ENCODE measurements around the gene ARRDC2. TPM values are rescaled to one million over a fixed set of nuclear protein-coding genes. Genes with fewer than 3 reads are reported as not detected.

The ARRDC2 gene
- total RNA-seq, 1 donor from 2014 or later = 82.7 TPM

DNA sequence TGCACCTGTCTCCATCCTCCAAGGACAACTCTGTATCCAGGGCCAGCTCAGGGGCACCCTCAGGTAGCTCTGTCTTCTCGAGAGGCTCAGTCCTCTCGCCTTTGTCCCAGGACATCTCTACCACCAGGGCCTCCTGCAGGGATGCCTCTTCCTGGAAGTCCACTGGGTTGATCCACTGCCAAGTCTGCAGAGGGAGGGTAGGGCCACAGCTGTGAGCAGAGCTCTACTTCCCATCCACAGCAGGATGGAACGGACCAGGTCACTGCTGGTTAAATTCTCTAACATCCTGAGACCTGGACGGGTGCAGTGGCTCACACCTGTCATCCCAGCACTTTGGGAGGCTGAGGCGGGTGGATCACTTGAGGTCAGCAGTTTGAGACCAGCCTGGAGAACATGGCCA lies 51.9 kb downstream of the ARRDC2 start:
- no peak for ATAC-seq
- no peak overlapping the region for H3K27ac ChIP-seq
- intact Hi-C loops (cut with DNase I) = loop anchor here (2.0 kb wide), 1 partner anchor 53 kb away; no protein-coding TSS in a partner anchor

DNA sequence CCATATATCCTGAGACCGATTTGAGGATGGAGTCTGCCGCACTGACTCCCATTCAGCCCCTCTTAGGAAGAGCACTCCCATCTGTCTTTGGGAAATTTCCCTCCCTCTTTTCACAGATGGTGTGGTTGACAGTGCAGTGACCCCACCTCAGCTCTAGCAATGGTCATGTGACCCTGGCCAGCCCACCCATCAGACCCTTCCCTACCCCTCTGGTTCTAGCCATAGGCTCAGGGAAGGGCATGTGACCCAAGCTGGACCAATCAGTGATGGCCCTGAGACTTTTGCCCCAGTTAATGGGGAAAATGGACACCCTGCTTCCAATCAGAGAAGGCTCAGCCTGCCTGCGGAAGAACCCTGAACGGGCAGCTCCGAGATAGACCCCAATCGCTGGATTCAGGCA lies 52.5 kb downstream of the ARRDC2 start:
- TF ChIP-seq, protein P1, sequence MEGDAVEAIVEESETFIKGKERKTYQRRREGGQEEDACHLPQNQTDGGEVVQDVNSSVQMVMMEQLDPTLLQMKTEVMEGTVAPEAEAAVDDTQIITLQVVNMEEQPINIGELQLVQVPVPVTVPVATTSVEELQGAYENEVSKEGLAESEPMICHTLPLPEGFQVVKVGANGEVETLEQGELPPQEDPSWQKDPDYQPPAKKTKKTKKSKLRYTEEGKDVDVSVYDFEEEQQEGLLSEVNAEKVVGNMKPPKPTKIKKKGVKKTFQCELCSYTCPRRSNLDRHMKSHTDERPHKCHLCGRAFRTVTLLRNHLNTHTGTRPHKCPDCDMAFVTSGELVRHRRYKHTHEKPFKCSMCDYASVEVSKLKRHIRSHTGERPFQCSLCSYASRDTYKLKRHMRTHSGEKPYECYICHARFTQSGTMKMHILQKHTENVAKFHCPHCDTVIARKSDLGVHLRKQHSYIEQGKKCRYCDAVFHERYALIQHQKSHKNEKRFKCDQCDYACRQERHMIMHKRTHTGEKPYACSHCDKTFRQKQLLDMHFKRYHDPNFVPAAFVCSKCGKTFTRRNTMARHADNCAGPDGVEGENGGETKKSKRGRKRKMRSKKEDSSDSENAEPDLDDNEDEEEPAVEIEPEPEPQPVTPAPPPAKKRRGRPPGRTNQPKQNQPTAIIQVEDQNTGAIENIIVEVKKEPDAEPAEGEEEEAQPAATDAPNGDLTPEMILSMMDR (IDR thresholded peaks at IDR 0.05) = no peak
- H3K27me3 ChIP-seq = no peaks in the 10 kb centered on the region
- DNase-seq (no peak), ATAC-seq (no peak)
- H3K9me3 ChIP-seq = no peaks in the 10 kb centered on the region
- H3K4me1 ChIP-seq = peaks cover 14% of the 10 kb centered on the region
- no peak overlapping the region for H3K27ac ChIP-seq
- H3K4me3 ChIP-seq = no peak overlapping the region
- no peaks in the 10 kb centered on the region for H3K36me3 ChIP-seq
- intact Hi-C loops (cut with DNase I) = no loop called here

More for the DNA sequence above, 51.9 kb downstream of the ARRDC2 start:
- Histone ChIP-seq H3K27me3 (no peaks in the 10 kb centered on the region), H3K9me3 (no peaks in the 10 kb centered on the region), H3K4me1 (peaks cover 14% of the 10 kb centered on the region), H3K4me3 (no peak overlapping the region), H3K36me3 (no peaks in the 10 kb centered on the region)
- no peak for DNase-seq
- TF ChIP-seq, protein P1 (IDR thresholded peaks at IDR 0.05) = no peak

DNA sequence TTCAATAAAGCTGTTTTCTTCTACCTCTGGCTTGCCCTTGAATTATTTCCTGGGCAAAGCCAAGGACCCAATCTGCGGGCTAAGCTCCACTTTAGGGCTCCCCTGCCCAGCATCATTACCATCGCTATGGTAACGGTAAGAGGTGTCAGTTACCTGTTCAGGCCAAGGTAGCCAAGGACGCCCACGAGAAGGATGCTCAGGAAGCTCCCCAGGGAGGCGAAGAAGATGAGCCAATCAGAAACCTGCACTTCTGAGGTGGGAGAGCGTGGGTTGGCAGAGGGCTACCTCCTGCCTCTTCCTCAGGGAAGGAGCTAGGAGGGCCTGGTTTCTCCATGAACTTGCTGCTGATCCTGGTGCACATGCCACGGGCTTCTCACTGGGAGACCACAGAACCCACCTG lies 54.1 kb downstream of the ARRDC2 start:
- DNase-seq (no peak), ATAC-seq (no peak)
- peaks cover 14% of the 10 kb centered on the region for H3K4me1 ChIP-seq
- H3K9me3 ChIP-seq = no peaks in the 10 kb centered on the region
- H3K27ac ChIP-seq = no peak overlapping the region
- H3K27me3 ChIP-seq = no peaks in the 10 kb centered on the region
- H3K4me3 ChIP-seq = no peak overlapping the region
- intact Hi-C loops (cut with DNase I) = no loop called here
- H3K36me3 ChIP-seq = no peaks in the 10 kb centered on the region
- TF ChIP-seq, protein P1 (IDR thresholded peaks at IDR 0.05) = no peak

DNA sequence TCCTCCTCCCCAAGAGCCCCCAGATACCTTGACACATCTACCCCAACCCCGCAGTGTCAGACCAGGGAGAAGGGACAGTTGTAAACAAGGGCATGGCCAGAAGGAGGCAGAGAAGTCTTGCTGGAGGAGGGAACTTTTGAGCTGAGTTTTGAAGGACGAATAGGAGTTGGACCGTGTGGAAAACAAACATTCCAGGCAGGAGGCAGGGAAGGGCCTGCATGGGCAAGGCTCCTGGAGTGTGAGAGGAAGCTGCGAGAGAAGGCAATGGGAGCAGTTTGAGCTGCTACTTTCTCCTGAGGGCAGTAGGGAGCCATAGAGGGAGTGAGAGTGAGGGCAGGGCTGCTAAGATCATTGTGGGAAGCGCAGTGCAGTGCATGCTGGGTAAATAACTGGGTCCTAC lies 55.5 kb downstream of the ARRDC2 start:
- H3K36me3 ChIP-seq = no peaks in the 10 kb centered on the region
- H3K4me1 ChIP-seq = peaks cover 4% of the 10 kb centered on the region
- H3K27ac ChIP-seq = no peak overlapping the region
- TF ChIP-seq, protein P1 (IDR thresholded peaks at IDR 0.05) = no peak
- no peak for DNase-seq
- no peak overlapping the region for H3K4me3 ChIP-seq
- ATAC-seq = no peak
- H3K9me3 ChIP-seq = no peaks in the 10 kb centered on the region
- intact Hi-C loops (cut with DNase I) = no loop called here
- no peaks in the 10 kb centered on the region for H3K27me3 ChIP-seq

Other genes with a start within 250 kb of the ARRDC2 start
- gene B3GNT3, start 213.0 kb upstream of the ARRDC2 start, total RNA-seq = 2.1 TPM
- gene INSL3, start 186.7 kb upstream of the ARRDC2 start, total RNA-seq = not detected
- 15.1 TPM for gene JAK3, start 160.2 kb upstream of the ARRDC2 start, total RNA-seq
- 1,315 TPM for gene RPL18A, start 148.3 kb upstream of the ARRDC2 start, total RNA-seq
- gene SLC5A5, start 136.2 kb upstream of the ARRDC2 start, total RNA-seq = not detected
- gene CCDC124, start 75.2 kb upstream of the ARRDC2 start, total RNA-seq = 59.7 TPM
- gene KCNN1, start 41.1 kb upstream of the ARRDC2 start, total RNA-seq = not detected
- gene IL12RB1, start 78.8 kb downstream of the ARRDC2 start, total RNA-seq = 6.2 TPM
- gene MAST3, start 89.6 kb downstream of the ARRDC2 start, total RNA-seq = 23.1 TPM
- 24.2 TPM for gene PIK3R2, start 145.0 kb downstream of the ARRDC2 start, total RNA-seq
- 554 TPM for gene IFI30, start 165.6 kb downstream of the ARRDC2 start, total RNA-seq
- gene MPV17L2, start 185.0 kb downstream of the ARRDC2 start, total RNA-seq = 8.2 TPM
- gene RAB3A, start 195.9 kb downstream of the ARRDC2 start, total RNA-seq = 1.9 TPM
- gene PDE4C, start 218.3 kb downstream of the ARRDC2 start, total RNA-seq = 7.6 TPM

All from upper lobe of right lung (tissue), 1 donor.